IMR-90 (cell line): Measurements from ENCODE around the gene EXOC4. TPM values are rescaled to one million over a fixed set of nuclear protein-coding genes. Genes with fewer than 3 reads are reported as not detected.

Source experiments
- ATAC-seq: fragments of 200-7000 bp; cut with Tn5 transposase; 2 replicates; pipeline ENCODE4 v1.9.1; 2020; ENCODE audit warnings: low read depth, mild to moderate bottlenecking, moderate library complexity
- BruUV-seq: library from RNA; stranded (reverse); fragments of 400-500 nt; replicated peaks from 2 replicates; lab custom pipeline; 2021; lab: Mats Ljungman, UMichigan
- CTCF ChIA-PET: fragments of 300-600 bp; formaldehyde crosslinking; extraction: SDS; loops from one replicate; lab custom pipeline; 2021; ENCODE audit warnings: antibody characterized with exemption; lab: Yijun Ruan, JAX
- POLR2A ChIA-PET: fragments of 300-600 bp; sonication (Branson Sonifier 250); formaldehyde crosslinking; loops from one replicate; lab custom pipeline; 2022; ENCODE audit warnings: antibody characterized with exemption; ENCODE audit not compliant: unreplicated experiment; lab: Charles Lee
- DNase-seq: peaks from one replicate; pipeline ENCODE4 v3.0.0; 2013
- H2AFZ ChIP-seq: replicated peaks from 2 replicates; pipeline ENCODE3; 2013; ENCODE audit warnings: low read length, mild to moderate bottlenecking; ENCODE audit not compliant: poor library complexity
- H2AK5ac ChIP-seq: 2 replicates; pipeline ENCODE4 v1.6.1; 2013; ENCODE audit warnings: low read depth, low read length, inconsistent platforms
- H2AK9ac ChIP-seq: replicated peaks from 2 replicates; pipeline ENCODE3; 2013; ENCODE audit warnings: mild to moderate bottlenecking, low read depth, low read length, moderate library complexity; ENCODE audit not compliant: poor library complexity
- H2BK120ac ChIP-seq: 2 replicates; pipeline ENCODE4 v1.6.1; 2013; ENCODE audit warnings: low read depth, low read length, inconsistent platforms
- H2BK15ac ChIP-seq: 3 replicates; pipeline ENCODE4 v1.6.1; 2013; ENCODE audit warnings: low read depth, low read length, inconsistent platforms
- H2BK20ac ChIP-seq: 2 replicates; pipeline ENCODE4 v1.6.1; 2013; ENCODE audit warnings: low read depth, mild to moderate bottlenecking, inconsistent platforms, low read length, moderate library complexity
- H2BK5ac ChIP-seq: 2 replicates; pipeline ENCODE4 v1.6.1; 2013; ENCODE audit warnings: mild to moderate bottlenecking, low read depth, low read length, inconsistent platforms; ENCODE audit not compliant: poor library complexity, severe bottlenecking
- H3K14ac ChIP-seq: replicated peaks from 2 replicates; pipeline ENCODE4 v1.6.1; 2013; ENCODE audit warnings: low read depth, low read length, inconsistent platforms
- H3K18ac ChIP-seq: 2 replicates; pipeline ENCODE4 v1.6.1; 2013; ENCODE audit warnings: low read depth, low read length, control low read depth
- H3K23ac ChIP-seq: 2 replicates; pipeline ENCODE4 v1.6.1; 2013; ENCODE audit warnings: low read depth, low read length, inconsistent platforms
- H3K27ac ChIP-seq: 2 replicates; pipeline ENCODE4 v1.5.1; 2013; ENCODE audit warnings: mild to moderate bottlenecking, control low read depth, low read length; ENCODE audit not compliant: insufficient read depth
- H3K27me3 ChIP-seq: 2 replicates; pipeline ENCODE4 v1.6.1; 2013; ENCODE audit warnings: low read length; ENCODE audit not compliant: control insufficient read depth, insufficient read depth
- H3K36me3 ChIP-seq: 2 replicates; pipeline ENCODE4 v1.6.1; 2013; ENCODE audit warnings: low read length, mixed read lengths; ENCODE audit not compliant: control insufficient read depth, insufficient read depth
- H3K4ac ChIP-seq: 2 replicates; pipeline ENCODE4 v1.6.1; 2013; ENCODE audit warnings: low read depth, low read length, inconsistent platforms
- H3K4me1 ChIP-seq: 2 replicates; pipeline ENCODE4 v1.6.1; 2013; ENCODE audit warnings: low read length, mixed read lengths; ENCODE audit not compliant: control insufficient read depth, insufficient read depth
- H3K4me2 ChIP-seq: 2 replicates; pipeline ENCODE4 v1.6.1; 2013; ENCODE audit warnings: low read depth, mild to moderate bottlenecking, control low read depth, low read length, moderate library complexity
- H3K4me3 ChIP-seq: 2 replicates; pipeline ENCODE4 v1.5.1; 2013; ENCODE audit warnings: low read depth, mild to moderate bottlenecking, control low read depth, low read length, moderate library complexity; ENCODE audit not compliant: insufficient read depth
- H3K56ac ChIP-seq: 2 replicates; pipeline ENCODE4 v1.6.1; 2013; ENCODE audit warnings: low read length, inconsistent platforms; ENCODE audit not compliant: insufficient read depth; ENCODE audit errors: extremely low read depth
- H3K79me1 ChIP-seq, 2 experiments: 2 replicates each; pipeline ENCODE4 v1.6.1; 2013; ENCODE audit warnings: low read length in 2 of 2, inconsistent platforms in 1 of 2, low read depth in 1 of 2
- H3K9ac ChIP-seq: 2 replicates; pipeline ENCODE4 v1.6.1; 2013; ENCODE audit warnings: low read depth, low read length, control low read depth
- H3K9me1 ChIP-seq: 2 replicates; pipeline ENCODE4 v1.6.1; 2013; ENCODE audit warnings: low read length, inconsistent platforms; ENCODE audit not compliant: insufficient read depth
- H3K9me3 ChIP-seq: 2 replicates; pipeline ENCODE4 v1.6.1; 2013; ENCODE audit warnings: low read length; ENCODE audit not compliant: control insufficient read depth, insufficient read depth
- H4K20me1 ChIP-seq: 2 replicates; pipeline ENCODE4 v1.6.1; 2013; ENCODE audit warnings: low read length, inconsistent platforms; ENCODE audit not compliant: insufficient read depth
- H4K5ac ChIP-seq: 2 replicates; pipeline ENCODE4 v1.6.1; 2013; ENCODE audit warnings: mild to moderate bottlenecking, low read depth, low read length, control low read depth
- H4K8ac ChIP-seq, 2 experiments: 2 replicates each; pipeline ENCODE4 v1.6.1; 2013; ENCODE audit warnings: low read depth in 2 of 2, low read length in 2 of 2, control low read depth in 1 of 2, inconsistent platforms in 1 of 2
- H4K91ac ChIP-seq: 2 replicates; pipeline ENCODE4 v1.6.1; 2013; ENCODE audit warnings: low read depth, low read length, inconsistent platforms; ENCODE audit not compliant: insufficient read depth
- CEBPB ChIP-seq: IDR thresholded peaks from 2 replicates; pipeline ENCODE4 v1.6.1; 2012; ENCODE audit warnings: low read depth, low read length, improper control_type of control experiment
- CHD1 ChIP-seq: IDR thresholded peaks from 2 replicates; pipeline ENCODE4 v1.6.1; 2012; ENCODE audit warnings: low read depth, low read length, improper control_type of control experiment
- CTCF ChIP-seq: conservative IDR thresholded peaks from 2 replicates; pipeline ENCODE4 v1.5.1; 2012; ENCODE audit warnings: mild to moderate bottlenecking, low read depth, low read length, improper control_type of control experiment
- MAFK ChIP-seq: IDR thresholded peaks from 2 replicates; pipeline ENCODE4 v1.6.1; 2012; ENCODE audit warnings: low read depth, low read length, improper control_type of control experiment
- MAZ ChIP-seq: IDR thresholded peaks from 2 replicates; pipeline ENCODE4 v1.6.1; 2012; ENCODE audit warnings: low read depth, mild to moderate bottlenecking, low read length, improper control_type of control experiment, moderate library complexity, borderline replicate concordance
- MXI1 ChIP-seq: IDR thresholded peaks from 2 replicates; pipeline ENCODE4 v1.6.1; 2012; ENCODE audit warnings: low read depth, mild to moderate bottlenecking, low read length, moderate library complexity, borderline replicate concordance
- NFE2L2 ChIP-seq: fragments of 150-350 bp; IDR thresholded peaks from 2 replicates; pipeline ENCODE4 v1.6.1; 2016; ENCODE audit warnings: low read depth, mild to moderate bottlenecking, low read length
- POLR2A ChIP-seq: IDR thresholded peaks from 2 replicates; pipeline ENCODE4 v1.6.1; 2012; ENCODE audit warnings: mild to moderate bottlenecking, low read depth, low read length
- RAD21 ChIP-seq: IDR thresholded peaks from 2 replicates; pipeline ENCODE4 v1.6.1; 2012; ENCODE audit warnings: low read length, improper control_type of control experiment
- RCOR1 ChIP-seq: IDR thresholded peaks from 2 replicates; pipeline ENCODE4 v1.6.1; 2012; ENCODE audit warnings: mild to moderate bottlenecking, low read length, improper control_type of control experiment; ENCODE audit not compliant: insufficient replicate concordance
- RFX5 ChIP-seq: IDR thresholded peaks from 2 replicates; pipeline ENCODE4 v1.8.0; 2012; ENCODE audit warnings: low read depth, mild to moderate bottlenecking, low read length, moderate library complexity
- SMC3 ChIP-seq: fragments of 150-350 bp; IDR thresholded peaks from 2 replicates; pipeline ENCODE4 v1.6.1; 2016; ENCODE audit warnings: low read depth, mild to moderate bottlenecking, antibody characterized with exemption, low read length, moderate library complexity
- WGBS, 2 experiments: methylation state at CpG; one replicate each; pipeline versions ENCODE4 v1.1.5 to v1.1.7; 2013; ENCODE audit warnings: missing lambda C conversion rate in 2 of 2; ENCODE audit not compliant: insufficient read length in 1 of 2; ENCODE audit errors: extremely low coverage in 2 of 2; 5-methylcytosine and 5-hydroxymethylcytosine counted together
- dilution Hi-C: fragments of 300-500 bp; cut with HindIII; formaldehyde crosslinking; loops from one replicate; pipeline ENCODE4 v1.14.3; 2018; ENCODE audit warnings: low sequenced_read_pairs; ENCODE audit not compliant: unreplicated experiment
- in situ Hi-C: fragments of 300-500 bp; cut with MboI; formaldehyde crosslinking; loops from 3 replicates; pipeline ENCODE4 v1.14.3; 2019; ENCODE audit warnings: low sequenced_read_pairs, inconsistent platforms, mixed read lengths
- intact Hi-C: fragments of 100-400 bp; cut with micrococcal nuclease; formaldehyde crosslinking; loops from 2 replicates; pipeline ENCODE4 v1.10.0; 2022
- polyA plus RNA-seq, 3 experiments: library from polyadenylated mRNA; depleted of rRNA; stranded (reverse); fragments of >200 nt; gene quantifications; 2 replicates each; pipeline ENCODE4 v1.2.3, GENCODE V29; 2012; ENCODE audit warnings: low replicate concordance in 1 of 3
- total RNA-seq: library from RNA; depleted of rRNA; stranded (reverse); fragments of >200 nt; gene quantifications from 2 replicates; pipeline ENCODE4 v1.2.3, GENCODE V29; 2012

The EXOC4 gene
- total and polyA plus RNA-seq, 2 of the 4 experiments (the other 2 are of a cell fraction), result 25.4 to 94.6 TPM

GRCh38 chr7:134062460-134062859 is 809.6 kb downstream of the EXOC4 start:
- Histone ChIP-seq H3K18ac (no peak overlapping the region), H3K4me2 (no peak overlapping the region), H4K5ac (no peak overlapping the region), H3K23ac (no peak overlapping the region), H2BK120ac (no peak overlapping the region), H3K56ac (no peak overlapping the region), H3K27ac (no peak overlapping the region), H3K4me1 (no peaks in the 10 kb centered on the region), H3K4ac (no peak overlapping the region), H4K8ac (no peak overlapping the region), H3K9ac (no peak overlapping the region), H2BK15ac (no peak overlapping the region), H2AK5ac (no peak overlapping the region), H3K9me1 (peaks cover 4% of the 10 kb centered on the region; the same call in 1 of the 2 replicates), H2BK20ac (no peak overlapping the region), H4K20me1 (no peaks in the 10 kb centered on the region), H4K91ac (no peak overlapping the region), H2AK9ac (no peak overlapping the region), H3K36me3 (no peaks in the 10 kb centered on the region), H2AFZ (no peak overlapping the region), H3K4me3 (no peak overlapping the region), H3K27me3 (no peaks in the 10 kb centered on the region), H3K14ac (no peak overlapping the region), H3K9me3 (no peaks in the 10 kb centered on the region), H2BK5ac (no peak overlapping the region), H3K79me1 (no peaks in the 10 kb centered on the region)
- intact Hi-C loops (no loop called here), dilution Hi-C loops (no loop called here), in situ Hi-C loops (no loop called here)
- ATAC-seq (no peak), DNase-seq (no peak)
- BruUV-seq, result no TSS peak
- TF ChIP-seq SMC3, result no peak
- TF ChIP-seq RFX5, result no peak
- no peak for TF ChIP-seq POLR2A
- no peak for TF ChIP-seq CHD1
- TF ChIP-seq NFE2L2, result no peak
- no peak for TF ChIP-seq CTCF
- TF ChIP-seq MAZ, result no peak
- TF ChIP-seq RCOR1, result no peak
- TF ChIP-seq CEBPB, result no peak
- no peak for TF ChIP-seq RAD21
- TF ChIP-seq MAFK, result no peak
- no peak for TF ChIP-seq MXI1
- WGBS, 2 experiments, result 61% methylated on average over 4 of the region's 4 CpGs; no CpG with 5 or more reads in 1 of the 2 experiments
- CTCF ChIA-PET, result no interaction called here
- POLR2A ChIA-PET, result no interaction called here
